Measurements from ENCODE around the gene P3H2. TPM values are rescaled to one million over a fixed set of nuclear protein-coding genes. Genes with fewer than 3 reads are reported as not detected.

P3H2 gene
- total RNA-seq, 1 donor from 2014 or later: 23.5 TPM

DNA sequence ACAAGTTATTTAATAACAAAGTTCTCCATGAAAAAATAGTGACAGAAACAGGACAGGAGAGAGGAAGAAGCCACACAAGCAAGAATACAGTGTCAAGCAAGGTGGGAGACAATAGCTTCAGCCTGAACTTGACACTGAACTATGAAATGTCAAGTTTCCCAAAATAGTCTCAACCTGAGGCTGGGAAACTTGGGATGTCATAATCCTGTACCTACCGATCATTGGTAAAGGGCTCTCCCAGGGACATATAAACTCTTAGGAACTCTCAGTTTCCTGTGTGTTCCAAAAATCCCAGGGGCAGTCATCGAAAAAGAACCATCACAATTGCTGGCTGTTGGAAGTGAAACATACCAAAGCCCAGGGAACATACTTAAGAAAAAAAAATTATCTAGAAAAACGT lies 211.6 kb downstream of the P3H2 start:
- no peaks in the 10 kb centered on the region for H3K27me3 Mint-ChIP-seq
- H3K9me3 Mint-ChIP-seq: no peaks in the 10 kb centered on the region
- H3K4me1 Mint-ChIP-seq (ENCODE audit: unreplicated experiment): no peaks in the 10 kb centered on the region
- no peak for DNase-seq (ENCODE audit: extremely low spot score, unreplicated experiment)
- no peak overlapping the region for H3K27ac Mint-ChIP-seq
- no peak overlapping the region for H3K4me3 Mint-ChIP-seq
- no peak for TF ChIP-seq CTCF (conservative IDR thresholded peaks at IDR 0.05)
- no peaks in the 10 kb centered on the region for H3K36me3 Mint-ChIP-seq

GRCh38 chr3:189908646-189909045 lies 212.1 kb downstream of the P3H2 start:
- H3K9me3 Mint-ChIP-seq: no peaks in the 10 kb centered on the region
- H3K27me3 Mint-ChIP-seq: no peaks in the 10 kb centered on the region
- H3K36me3 Mint-ChIP-seq: no peaks in the 10 kb centered on the region
- no peak for TF ChIP-seq CTCF (conservative IDR thresholded peaks at IDR 0.05)
- H3K4me3 Mint-ChIP-seq: no peak overlapping the region
- DNase-seq (ENCODE audit: extremely low spot score, unreplicated experiment): no peak
- H3K4me1 Mint-ChIP-seq (ENCODE audit: unreplicated experiment): no peaks in the 10 kb centered on the region
- H3K27ac Mint-ChIP-seq: no peak overlapping the region

DNA sequence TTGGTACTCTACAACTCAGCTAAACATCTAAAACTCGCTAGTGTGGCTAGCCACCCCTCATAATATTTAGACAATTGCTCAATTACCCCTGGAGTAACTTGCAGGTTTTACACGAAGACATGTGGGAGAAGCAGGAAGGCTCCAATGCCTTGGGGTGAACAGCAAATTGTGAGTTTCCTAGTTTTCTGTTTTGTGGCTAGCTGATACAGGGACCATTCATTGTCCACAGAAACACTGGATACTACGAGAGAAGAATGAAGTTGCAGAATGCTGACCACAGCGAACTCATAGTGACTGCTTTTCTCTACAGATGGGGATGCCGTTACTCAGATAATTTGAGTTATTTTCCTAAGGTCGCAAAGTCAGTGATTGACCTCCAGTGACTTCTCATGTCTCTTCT lies 212.9 kb downstream of the P3H2 start:
- no peaks in the 10 kb centered on the region for H3K4me1 Mint-ChIP-seq (ENCODE audit: unreplicated experiment)
- DNase-seq (ENCODE audit: extremely low spot score, unreplicated experiment): no peak
- no peaks in the 10 kb centered on the region for H3K9me3 Mint-ChIP-seq
- TF ChIP-seq CTCF (conservative IDR thresholded peaks at IDR 0.05): no peak
- no peaks in the 10 kb centered on the region for H3K27me3 Mint-ChIP-seq
- H3K36me3 Mint-ChIP-seq: no peaks in the 10 kb centered on the region
- no peak overlapping the region for H3K27ac Mint-ChIP-seq
- no peak overlapping the region for H3K4me3 Mint-ChIP-seq

Other genes starting within 250 kb of the P3H2 start
- 9.7 and 11.9 TPM in 2 replicates for gene CLDN1, start 201.5 kb upstream of the P3H2 start, total RNA-seq (ENCODE audit: low replicate concordance)